Endothelial cell of umbilical vein (primary cell): ENCODE measurements around the gene ANKRD33. TPM values are rescaled to one million over a fixed set of nuclear protein-coding genes. Genes with fewer than 3 reads are reported as not detected.

Experiments
- BruUV-seq: library from RNA; stranded (reverse); fragments of 400-500 nt; replicated peaks from 2 replicates; lab custom pipeline; 2021; lab: Mats Ljungman, UMichigan
- CTCF ChIA-PET: fragments of 300-600, 350-600 bp; sonication (Branson Sonifier 250); formaldehyde crosslinking; loops from one replicate; lab custom pipeline; 2021; ENCODE audit warnings: antibody characterized with exemption, inconsistent platforms; lab: Charles Lee
- POLR2A ChIA-PET: fragments of 300-600, 350-600 bp; sonication (Branson Sonifier 250); formaldehyde crosslinking; loops from one replicate; lab custom pipeline; 2021; ENCODE audit warnings: antibody characterized with exemption, inconsistent platforms; lab: Charles Lee
- DNase-seq: peaks from one replicate; pipeline ENCODE4 v3.0.0-alpha.2; 2011; ENCODE audit warnings: low read depth, low spot score
- FAIRE-seq: peaks from 2 replicates; lab custom pipeline; 2011; peaks lifted over from hg19 to GRCh38; lab: Jason Lieb, UNC
- H2AFZ ChIP-seq: 2 replicates; pipeline ENCODE4 v1.6.0; 2012; ENCODE audit warnings: low read depth, low read length, control low read depth, inconsistent platforms
- H3K27ac ChIP-seq: 2 replicates; pipeline ENCODE4 v1.5.1; 2011; ENCODE audit warnings: low read depth, mild to moderate bottlenecking, control low read depth, low read length, moderate library complexity; ENCODE audit not compliant: insufficient read depth
- H3K27me3 ChIP-seq, 2 experiments: 2 replicates each; pipeline versions ENCODE4 v1.6.0 to v1.6.1; 2011; ENCODE audit warnings: low read length in 2 of 2, mixed read lengths in 1 of 2; ENCODE audit not compliant: control insufficient read depth in 2 of 2, insufficient read depth in 2 of 2
- H3K36me3 ChIP-seq, 2 experiments: 2 replicates in 1 of 2; 3 replicates in 1 of 2; pipeline ENCODE4 v1.5.1; 2011; ENCODE audit warnings: low read length in 2 of 2, mild to moderate bottlenecking in 1 of 2, moderate library complexity in 1 of 2; ENCODE audit not compliant: control insufficient read depth in 2 of 2, insufficient read depth in 2 of 2; ENCODE audit errors: extremely low read depth in 1 of 2
- H3K4me1 ChIP-seq: 3 replicates; pipeline ENCODE4 v1.5.1; 2011; ENCODE audit warnings: mild to moderate bottlenecking, low read length; ENCODE audit not compliant: control insufficient read depth, insufficient read depth; ENCODE audit errors: extremely low read depth
- H3K4me2 ChIP-seq: 2 replicates; pipeline ENCODE4 v1.6.1; 2011; ENCODE audit warnings: low read length, control low read depth, mixed read lengths; ENCODE audit not compliant: insufficient read depth
- H3K4me3 ChIP-seq, 3 experiments: fragments of 200-600 bp in 1 of 3; sonication (generic), shearing (Covaris generic) in 1 of 3; replicated peaks in 1 of 3; 2 replicates each; pipeline ENCODE4 v1.5.1; 2011 to 2016; ENCODE audit warnings: control low read depth in 3 of 3, low read length in 3 of 3, mild to moderate bottlenecking in 2 of 3, inconsistent platforms in 1 of 3, low read depth in 1 of 3, moderate library complexity in 1 of 3; ENCODE audit not compliant: insufficient read depth in 1 of 3
- H3K79me2 ChIP-seq: 2 replicates; pipeline ENCODE4 v1.6.0; 2012; ENCODE audit warnings: low read length, inconsistent platforms; ENCODE audit not compliant: control insufficient read depth, insufficient read depth
- H3K9ac ChIP-seq: replicated peaks from 2 replicates; pipeline ENCODE3; 2011; ENCODE audit warnings: low read length, control low read depth; ENCODE audit not compliant: insufficient read depth; ENCODE audit errors: extremely low read depth
- H3K9me1 ChIP-seq: replicated peaks from 3 replicates; pipeline ENCODE4 v1.6.0; 2011; ENCODE audit warnings: mild to moderate bottlenecking, low read length; ENCODE audit not compliant: control insufficient read depth, insufficient read depth; ENCODE audit errors: extremely low read depth
- H3K9me3 ChIP-seq: replicated peaks from 2 replicates; pipeline ENCODE4 v1.5.1; 2012; ENCODE audit warnings: low read length, inconsistent platforms; ENCODE audit not compliant: control insufficient read depth, insufficient read depth
- H4K20me1 ChIP-seq: replicated peaks from 2 replicates; pipeline ENCODE3; 2011; ENCODE audit warnings: mild to moderate bottlenecking, low read length; ENCODE audit not compliant: control insufficient read depth, insufficient read depth; ENCODE audit errors: extremely low read depth
- CTCF ChIP-seq, 2 donors: IDR thresholded peaks; 1 replicate in 1 of 2; 2 replicates in 1 of 2; pipeline ENCODE4 v1.5.1; 2011; ENCODE audit warnings: low read length in 2 of 2, mild to moderate bottlenecking in 2 of 2, moderate library complexity in 2 of 2, control low read depth in 1 of 2, inconsistent platforms in 1 of 2, low read depth in 1 of 2; ENCODE audit not compliant: insufficient read depth in 1 of 2; ENCODE audit errors: extremely low read depth in 1 of 2
- EZH2 ChIP-seq: IDR thresholded peaks from 2 replicates; pipeline ENCODE4 v1.6.1; 2012; ENCODE audit warnings: borderline replicate concordance, low read depth, mild to moderate bottlenecking, moderate library complexity, low read length, inconsistent platforms; ENCODE audit not compliant: severe bottlenecking
- FOS ChIP-seq: IDR thresholded peaks from 2 replicates; pipeline ENCODE4 v1.6.1; 2011; ENCODE audit warnings: mild to moderate bottlenecking, low read length, moderate library complexity, borderline replicate concordance; ENCODE audit not compliant: insufficient read depth
- GATA2 ChIP-seq: IDR thresholded peaks from 2 replicates; pipeline ENCODE4 v1.7.0; 2011; ENCODE audit warnings: low read depth, mild to moderate bottlenecking, moderate library complexity, mixed read lengths, low read length; ENCODE audit not compliant: insufficient read length, insufficient read depth
- JUN ChIP-seq: IDR thresholded peaks from 2 replicates; pipeline ENCODE4 v1.6.1; 2011; ENCODE audit warnings: borderline replicate concordance, low read depth; ENCODE audit not compliant: insufficient read length, insufficient read depth
- MYC ChIP-seq: IDR thresholded peaks from one replicate; pipeline ENCODE4 v1.6.1; 2011; ENCODE audit warnings: mild to moderate bottlenecking, low read depth, low read length
- POLR2A ChIP-seq: IDR thresholded peaks from 2 replicates; pipeline ENCODE4 v1.6.1; 2012; ENCODE audit warnings: low read depth, mild to moderate bottlenecking, control low read depth, low read length
- POLR2AphosphoS5 ChIP-seq: IDR thresholded peaks from 2 replicates; pipeline ENCODE4 v1.6.1; 2012; ENCODE audit warnings: low read depth, mild to moderate bottlenecking, control low read depth, low read length, moderate library complexity; ENCODE audit not compliant: insufficient read depth
- dilution Hi-C: fragments of 300-500 bp; cut with MboI; formaldehyde crosslinking; loops from one replicate; pipeline ENCODE4 v1.15.0; 2019; ENCODE audit warnings: low sequenced_read_pairs; ENCODE audit not compliant: extremely low pct_ligation_motif_present
- intact Hi-C: fragments of 100-400 bp; cut with micrococcal nuclease; formaldehyde crosslinking; loops from one replicate; pipeline ENCODE4 v1.10.0; 2022
- polyA plus RNA-seq, 4 experiments: library from polyadenylated mRNA; depleted of rRNA in 3 of 4; stranded (reverse) in 3 of 4; unstranded in 1 of 4; fragments of >200 nt; gene quantifications; 2 replicates each; pipeline versions ENCODE4 v1.2.1 to v1.2.3, GENCODE V29; 2011 to 2012; ENCODE audit warnings: missing spikeins in 1 of 4
- total RNA-seq: library from RNA; stranded (reverse); gene quantifications from 2 replicates; pipeline ENCODE4 v1.2.3, GENCODE V29; 2021
- TF ChIP-seq, protein P1 (sequence below): IDR thresholded peaks from 2 replicates; pipeline ENCODE4 v1.6.1; 2011; ENCODE audit not compliant: insufficient read depth, insufficient read length

ANKRD33 gene
- total and polyA plus RNA-seq, 2 donors (not counting 3 experiments of a cell fraction or from before 2014, with no cell fraction given), result 0.80 to 1.2 TPM

DNA sequence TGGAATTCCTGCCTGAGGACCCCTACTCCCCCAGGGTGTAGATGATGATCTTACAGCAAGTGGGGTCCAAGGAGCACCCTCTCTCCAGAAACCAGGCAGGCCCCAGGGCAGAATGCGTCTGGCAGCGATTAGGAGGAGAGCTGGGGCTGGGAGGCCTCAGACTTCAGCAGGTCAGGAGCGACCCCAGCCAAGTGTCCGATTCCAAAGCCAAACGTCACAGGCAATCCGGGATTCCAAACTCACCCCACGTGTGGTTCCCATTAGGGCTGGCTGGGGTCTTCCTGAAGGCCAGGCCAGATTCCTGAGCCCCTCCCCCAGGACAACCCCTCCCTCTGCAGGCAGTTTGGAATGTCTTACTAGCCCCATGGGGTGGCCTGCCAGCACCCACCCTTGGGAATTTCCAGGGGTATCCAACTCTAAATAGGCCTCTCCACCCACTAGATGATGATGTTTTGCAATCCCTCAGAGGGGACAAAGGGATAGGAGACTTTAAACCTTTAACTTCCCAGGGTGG, 22.1 kb upstream of the ANKRD33 start:
- BruUV-seq, result no TSS peak
- Histone ChIP-seq H3K27ac (no peak overlapping the region), H3K4me1 (peaks cover 6% of the 10 kb centered on the region), H4K20me1 (no peaks in the 10 kb centered on the region), H3K9ac (no peak overlapping the region), H2AFZ (no peak overlapping the region), H3K79me2 (no peaks in the 10 kb centered on the region), H3K4me2 (no peak overlapping the region), H3K4me3 (no peak overlapping the region), H3K27me3 (no peaks in the 10 kb centered on the region), H3K9me3 (no peaks in the 10 kb centered on the region), H3K36me3 (no peaks in the 10 kb centered on the region), H3K9me1 (no peaks in the 10 kb centered on the region)
- ChIA-PET POLR2A (no interaction called here), CTCF (interaction anchor here (0.7 to 1.6 kb wide), 2 partner anchors 10 to 11 kb away, joined by 3 to 8 read pairs; no protein-coding TSS in a partner anchor)
- DNase-seq, result no peak
- dilution Hi-C loops, result no loop called here
- no peak for FAIRE-seq
- intact Hi-C loops, result no loop called here
- TF ChIP-seq JUN (no peak), POLR2AphosphoS5 (no peak), CTCF (IDR thresholded peaks at IDR 0.05; ENCODE audit: extremely low read depth in 1 of 2, insufficient read depth in 1 of 2, low read depth in 1 of 2, low read length in 2 of 2) (no peak)

GRCh38 chr12:51866324-51866723, 21.6 kb upstream of the ANKRD33 start:
- Histone ChIP-seq H3K4me3 (no peak overlapping the region), H3K27me3 (no peaks in the 10 kb centered on the region), H3K9me1 (no peaks in the 10 kb centered on the region), H3K79me2 (no peaks in the 10 kb centered on the region), H3K27ac (no peak overlapping the region), H3K9me3 (no peaks in the 10 kb centered on the region), H3K36me3 (no peaks in the 10 kb centered on the region), H4K20me1 (no peaks in the 10 kb centered on the region), H3K4me2 (no peak overlapping the region), H2AFZ (no peak overlapping the region), H3K9ac (no peak overlapping the region), H3K4me1 (peaks cover 6% of the 10 kb centered on the region)
- ChIA-PET POLR2A (interaction anchor here (0.7 kb wide), 1 partner anchor 1522 kb away, joined by 4 read pairs; no protein-coding TSS in a partner anchor), CTCF (interaction anchor here (0.7 to 1.6 kb wide), 2 partner anchors 9 to 11 kb away, joined by 3 to 8 read pairs; no protein-coding TSS in a partner anchor)
- dilution Hi-C loops, result no loop called here
- FAIRE-seq, result no peak
- BruUV-seq, result no TSS peak
- TF ChIP-seq POLR2A, result no peak
- TF ChIP-seq JUN, result no peak
- no peak for TF ChIP-seq MYC
- TF ChIP-seq POLR2AphosphoS5, result no peak
- no peak for TF ChIP-seq FOS
- no peak for TF ChIP-seq GATA2
- TF ChIP-seq CTCF (IDR thresholded peaks at IDR 0.05; ENCODE audit: extremely low read depth in 1 of 2, insufficient read depth in 1 of 2, low read depth in 1 of 2, low read length in 2 of 2), result no peak
- no peak for TF ChIP-seq EZH2
- TF ChIP-seq, protein P1, sequence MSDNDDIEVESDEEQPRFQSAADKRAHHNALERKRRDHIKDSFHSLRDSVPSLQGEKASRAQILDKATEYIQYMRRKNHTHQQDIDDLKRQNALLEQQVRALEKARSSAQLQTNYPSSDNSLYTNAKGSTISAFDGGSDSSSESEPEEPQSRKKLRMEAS, result no peak
- intact Hi-C loops, result no loop called here
- DNase-seq, result no peak
